HFF-Myc (cell line): ENCODE data around the gene CCDC126.

Experiments used
- DNase-seq: peaks from one replicate; pipeline ENCODE4 v3.0.0-alpha.2; 2011; ENCODE audit warnings: low read depth; ENCODE audit errors: extremely low read depth
- H3K4me3 ChIP-seq: replicated peaks from 2 replicates; pipeline ENCODE4 v1.5.1; 2011; ENCODE audit warnings: low read depth, mild to moderate bottlenecking, control low read depth, low read length
- CTCF ChIP-seq: IDR thresholded peaks from 2 replicates; pipeline ENCODE4 v1.5.1; 2012; ENCODE audit warnings: mild to moderate bottlenecking, low read depth, low read length, control low read depth; ENCODE audit errors: missing control alignments

The CCDC126 gene

GRCh38 chr7:23607130-23607529 is 9.9 kb downstream of the CCDC126 start:
- TF ChIP-seq CTCF: no peak
- no peak overlapping the region for H3K4me3 ChIP-seq
- no peak for DNase-seq

GRCh38 chr7:23607866-23608265 is 10.7 kb downstream of the CCDC126 start:
- H3K4me3 ChIP-seq: no peak overlapping the region
- no peak for DNase-seq
- TF ChIP-seq CTCF: no peak

- no peak overlapping the region for H3K4me3 ChIP-seq
- no peak for DNase-seq
- TF ChIP-seq CTCF: no peak
Measured at GRCh38 chr7:23615331-23615730, 18.1 kb downstream of the CCDC126 start.

GRCh38 chr7:23616593-23616992 is 19.4 kb downstream of the CCDC126 start:
- TF ChIP-seq CTCF: no peak
- no peak overlapping the region for H3K4me3 ChIP-seq
- DNase-seq: no peak

- TF ChIP-seq CTCF: no peak
- no peak for DNase-seq
- H3K4me3 ChIP-seq: no peak overlapping the region
Measured at GRCh38 chr7:23617482-23617881, 20.3 kb downstream of the CCDC126 start.

- DNase-seq: no peak
- no peak for TF ChIP-seq CTCF
Measured at GRCh38 chr7:23618241-23618640, 21.1 kb downstream of the CCDC126 start.

GRCh38 chr7:23619141-23619540 is 22.0 kb downstream of the CCDC126 start:
- no peak for DNase-seq
- no peak overlapping the region for H3K4me3 ChIP-seq
- TF ChIP-seq CTCF: no peak

More at GRCh38 chr7:23618241-23618640, 21.1 kb downstream of the CCDC126 start:
- H3K4me3 ChIP-seq: no peak overlapping the region
